ENCODE results near the gene DCBLD2.
"Not testable (repeated sequence)": the region's sequence is repeated elsewhere in the genome, so short reads cannot be mapped to it uniquely, and the experiment has no call there.

DCBLD2 gene

DNA sequence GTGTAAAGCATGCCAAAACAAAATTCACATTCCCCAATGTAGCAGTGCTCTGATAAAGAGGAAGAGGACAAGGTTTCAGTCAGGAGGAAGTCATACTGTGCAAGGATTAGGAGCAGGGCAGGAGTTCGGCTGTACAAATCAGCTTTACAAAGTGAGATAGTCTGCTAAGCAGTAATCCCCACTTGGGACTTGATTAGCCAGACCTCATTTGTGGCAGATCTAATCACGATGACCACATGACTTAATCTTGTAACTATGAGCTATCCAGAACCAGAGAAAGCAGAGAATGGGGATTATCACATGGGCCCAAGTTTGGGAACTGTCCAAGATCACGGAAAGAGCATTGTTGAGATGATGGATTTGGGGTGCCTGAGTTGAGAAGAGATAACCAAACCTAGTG, 7.8 kb downstream of the DCBLD2 start:
- no peak overlapping the region for H3K4me3 ChIP-seq (ENCODE audit: low read depth, low read length)

GRCh38 chr3:98892263-98892662, 9.2 kb downstream of the DCBLD2 start:
- H3K4me3 ChIP-seq (ENCODE audit: low read depth, low read length), result no peak overlapping the region

GRCh38 chr3:98890965-98891910, 10.3 kb downstream of the DCBLD2 start:
- no peak overlapping the region for H3K4me3 ChIP-seq (ENCODE audit: low read depth, low read length)

- H3K4me3 ChIP-seq (ENCODE audit: low read depth, low read length), result no peak overlapping the region
These were observed 11.2 kb downstream of the DCBLD2 start for GRCh38 chr3:98890181-98890835.

GRCh38 chr3:98887684-98888083, 13.8 kb downstream of the DCBLD2 start:
- H3K4me3 ChIP-seq (ENCODE audit: low read depth, low read length), result no peak overlapping the region

- no peak overlapping the region for H3K4me3 ChIP-seq (ENCODE audit: low read depth, low read length)
These were observed 15.0 kb downstream of the DCBLD2 start for GRCh38 chr3:98886525-98886924.

GRCh38 chr3:98885851-98886250, 15.6 kb downstream of the DCBLD2 start:
- H3K4me3 ChIP-seq (ENCODE audit: low read depth, low read length), result no peak overlapping the region

- no peak overlapping the region for H3K4me3 ChIP-seq (ENCODE audit: low read depth, low read length)
These were observed 16.7 kb downstream of the DCBLD2 start for GRCh38 chr3:98884675-98885371.

DNA sequence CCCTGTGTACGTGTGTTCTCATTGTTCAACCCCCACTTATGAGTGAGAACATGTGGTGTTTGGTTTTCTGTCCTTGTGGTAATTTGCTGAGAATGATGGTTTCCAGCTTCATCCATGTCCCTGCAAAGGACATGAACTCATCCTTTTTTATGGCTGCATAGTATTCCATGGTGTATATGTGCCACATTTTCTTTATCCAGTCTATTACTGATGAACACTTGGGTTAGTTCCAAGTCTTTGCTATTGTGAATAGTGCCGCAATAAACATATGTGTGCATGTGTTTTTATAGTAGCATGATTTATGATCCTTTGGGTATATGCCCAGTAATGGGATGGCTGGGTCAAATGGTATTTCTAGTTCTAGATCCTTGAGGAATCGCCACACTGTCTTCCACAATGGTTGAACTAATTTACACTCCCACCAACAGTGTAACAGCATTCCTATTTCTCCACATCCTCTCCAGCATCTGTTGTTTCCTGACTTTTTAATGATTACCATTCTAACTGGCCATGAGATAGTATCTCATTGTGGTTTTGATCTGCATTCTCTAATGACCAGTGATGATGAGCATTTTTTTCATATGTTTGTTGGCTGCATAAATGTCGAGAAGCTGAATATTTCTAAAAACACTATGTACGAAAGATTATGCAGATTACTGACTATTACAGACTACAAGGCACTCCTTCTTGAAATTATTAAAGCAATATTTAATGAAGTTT, 18.7 kb downstream of the DCBLD2 start:
- H3K4me3 ChIP-seq (ENCODE audit: low read depth, low read length), result not testable (repeated sequence)

DNA sequence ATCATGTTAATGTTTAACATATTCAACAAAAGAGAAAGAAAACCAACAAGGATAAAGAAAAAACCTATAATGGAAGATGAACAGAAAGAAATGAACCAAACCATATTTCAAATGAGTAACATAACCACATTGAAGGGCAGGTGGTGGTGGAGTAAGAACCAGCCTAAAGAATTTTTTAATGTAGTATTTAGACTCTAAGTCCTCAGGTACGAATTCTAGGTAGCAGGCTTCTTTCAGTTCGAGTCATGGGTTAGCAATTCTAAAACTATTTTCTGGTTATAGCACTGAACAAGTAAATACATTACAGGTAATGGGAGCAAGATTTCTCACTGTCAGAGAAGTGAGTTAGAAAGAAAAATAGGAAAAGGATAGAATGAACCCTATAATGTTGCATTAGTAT, 24.4 kb downstream of the DCBLD2 start:
- no peak overlapping the region for H3K4me3 ChIP-seq (ENCODE audit: low read depth, low read length)

DNA sequence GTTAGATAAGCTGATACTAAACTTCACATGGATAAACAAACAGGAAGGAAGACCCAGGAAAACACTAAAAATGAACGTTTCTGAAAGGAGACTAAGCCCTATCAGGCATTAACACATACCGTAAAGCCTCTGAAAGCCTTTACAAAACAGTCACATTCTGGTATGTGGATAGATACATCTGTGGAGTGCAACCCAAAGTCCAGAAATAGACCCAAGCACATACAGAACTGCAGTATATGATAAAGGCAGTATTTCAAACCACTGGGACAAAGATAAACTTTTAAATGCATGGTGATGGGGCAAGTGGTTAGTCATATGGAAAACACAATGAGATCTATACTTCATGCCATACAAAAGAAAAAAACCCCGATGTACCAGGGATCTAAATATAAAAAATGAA, 26.0 kb downstream of the DCBLD2 start:
- no peak overlapping the region for H3K4me3 ChIP-seq (ENCODE audit: low read depth, low read length)

GRCh38 chr3:98874602-98875249, 26.8 kb downstream of the DCBLD2 start:
- H3K4me3 ChIP-seq (ENCODE audit: low read depth, low read length), result no peak overlapping the region

DNA sequence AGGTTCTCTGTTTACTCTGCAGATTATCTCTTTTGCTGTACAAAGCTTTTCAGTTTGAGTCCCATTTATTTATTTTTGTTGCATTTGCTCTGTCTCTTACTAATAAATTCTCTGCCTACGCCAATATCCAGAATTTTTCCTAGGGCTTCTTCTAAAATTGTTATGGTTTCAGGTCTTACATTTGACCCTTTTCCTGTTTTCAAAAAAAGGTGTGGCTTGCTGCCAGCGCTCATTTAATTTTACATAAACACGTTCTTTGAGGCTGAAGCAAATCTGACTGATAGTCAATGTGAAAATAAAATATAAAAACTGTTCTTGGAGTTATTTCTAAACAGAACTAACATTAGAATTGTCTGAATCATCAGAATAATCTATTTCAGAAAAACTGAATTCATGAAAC, 32.1 kb downstream of the DCBLD2 start:
- no peak overlapping the region for H3K4me3 ChIP-seq (ENCODE audit: low read depth, low read length)

DNA sequence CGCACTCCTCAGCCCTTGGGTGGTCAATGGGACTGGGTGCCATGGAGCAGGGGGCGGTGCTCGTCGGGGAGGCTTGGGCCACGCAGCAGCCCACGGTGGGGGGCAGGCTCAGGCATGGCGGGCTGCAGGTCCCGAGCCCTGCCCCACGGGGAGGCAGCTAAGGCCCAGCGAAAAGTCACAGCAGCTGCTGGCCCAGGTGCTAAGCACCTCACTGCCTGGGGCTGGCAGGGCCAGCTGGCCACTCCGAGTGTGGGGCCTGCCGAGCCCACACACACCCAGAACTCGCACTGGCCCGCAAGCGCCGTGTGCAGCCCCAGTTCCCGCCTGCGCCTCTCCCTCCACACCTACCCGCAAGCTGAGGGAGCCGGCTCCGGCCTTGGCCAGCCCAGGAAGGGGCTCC, 43.5 kb downstream of the DCBLD2 start:
- not testable (repeated sequence) for H3K4me3 ChIP-seq (ENCODE audit: low read depth, low read length)

- H3K4me3 ChIP-seq (ENCODE audit: low read depth, low read length), result not testable (repeated sequence)
These were observed 44.2 kb downstream of the DCBLD2 start for GRCh38 chr3:98857258-98857657.

- no peak overlapping the region for H3K4me3 ChIP-seq (ENCODE audit: low read depth, low read length)
These were observed 44.8 kb downstream of the DCBLD2 start for GRCh38 chr3:98856724-98857123.

- no peak overlapping the region for H3K4me3 ChIP-seq (ENCODE audit: low read depth, low read length)
These were observed 45.6 kb downstream of the DCBLD2 start for GRCh38 chr3:98855806-98856400.

DNA sequence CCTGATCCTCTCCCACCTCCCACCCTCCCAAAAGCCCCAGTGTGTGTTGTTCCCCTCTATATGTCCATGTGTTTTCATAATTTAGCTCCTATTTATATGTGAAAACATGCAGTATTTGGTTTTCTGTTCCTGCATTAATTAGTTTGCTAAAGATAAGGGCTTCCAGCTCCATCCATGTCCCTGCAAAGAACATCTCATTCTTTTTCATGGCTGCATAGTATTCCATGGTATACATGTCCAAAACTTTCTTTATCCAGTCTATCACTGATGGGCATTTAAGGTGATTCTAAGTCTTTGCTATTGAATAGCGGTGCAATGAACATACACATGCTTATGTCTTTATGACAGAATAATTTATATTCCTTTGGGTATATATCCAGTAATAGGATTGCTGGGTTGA, 53.4 kb downstream of the DCBLD2 start:
- H3K4me3 ChIP-seq (ENCODE audit: low read depth, low read length), result no peak overlapping the region

DNA sequence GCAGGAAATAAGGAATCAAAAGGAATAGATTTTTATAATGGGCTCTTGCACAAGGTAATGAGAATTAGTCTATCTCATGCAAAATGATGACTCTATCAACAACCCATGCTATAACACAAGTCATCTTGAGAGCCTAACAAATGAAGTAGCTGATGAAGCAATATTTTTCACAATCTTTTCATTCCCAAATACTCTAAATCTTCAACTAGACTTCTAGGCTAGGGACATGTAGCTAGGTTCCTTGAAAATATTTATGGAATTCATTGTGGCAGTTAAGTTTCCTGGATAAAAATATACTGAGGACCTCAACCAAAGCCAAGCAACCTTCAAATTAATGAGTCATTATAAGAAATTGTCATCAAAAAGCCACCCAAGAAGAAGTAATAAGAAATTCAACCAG, 55.4 kb downstream of the DCBLD2 start:
- H3K4me3 ChIP-seq (ENCODE audit: low read depth, low read length), result no peak overlapping the region

GRCh38 chr3:98843266-98843959, 58.1 kb downstream of the DCBLD2 start:
- no peak overlapping the region for H3K4me3 ChIP-seq (ENCODE audit: low read depth, low read length)
